ENCODE data around the gene COG8.
A peak's percentile ranks its signal among the peaks of the same experiment; 100 is the strongest.
"Not testable (repeated sequence)": the region's sequence is repeated elsewhere in the genome, so short reads cannot be mapped to it uniquely, and the experiment has no call there.

The COG8 gene

DNA sequence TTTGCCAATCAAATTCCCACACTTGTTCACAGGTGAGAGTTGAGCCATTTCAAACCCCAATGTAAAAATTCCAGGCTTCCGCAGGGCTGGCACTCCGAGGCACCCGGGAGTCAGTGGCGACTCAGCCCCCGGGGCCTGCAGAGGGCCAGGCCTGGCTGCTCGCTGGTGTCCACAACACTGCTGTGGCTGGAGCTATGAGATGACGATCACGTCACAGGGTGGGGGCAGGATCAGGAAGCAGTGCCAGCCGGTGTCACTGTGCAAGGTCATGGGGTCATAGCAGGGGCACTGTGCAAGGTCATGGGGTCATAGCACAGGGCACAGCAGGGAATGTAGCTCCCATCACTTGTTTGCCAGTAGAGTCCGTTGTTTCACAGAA, 20.5 kb downstream of the COG8 start:
- DNase-seq (ENCODE audit: low read depth): no peak

DNA sequence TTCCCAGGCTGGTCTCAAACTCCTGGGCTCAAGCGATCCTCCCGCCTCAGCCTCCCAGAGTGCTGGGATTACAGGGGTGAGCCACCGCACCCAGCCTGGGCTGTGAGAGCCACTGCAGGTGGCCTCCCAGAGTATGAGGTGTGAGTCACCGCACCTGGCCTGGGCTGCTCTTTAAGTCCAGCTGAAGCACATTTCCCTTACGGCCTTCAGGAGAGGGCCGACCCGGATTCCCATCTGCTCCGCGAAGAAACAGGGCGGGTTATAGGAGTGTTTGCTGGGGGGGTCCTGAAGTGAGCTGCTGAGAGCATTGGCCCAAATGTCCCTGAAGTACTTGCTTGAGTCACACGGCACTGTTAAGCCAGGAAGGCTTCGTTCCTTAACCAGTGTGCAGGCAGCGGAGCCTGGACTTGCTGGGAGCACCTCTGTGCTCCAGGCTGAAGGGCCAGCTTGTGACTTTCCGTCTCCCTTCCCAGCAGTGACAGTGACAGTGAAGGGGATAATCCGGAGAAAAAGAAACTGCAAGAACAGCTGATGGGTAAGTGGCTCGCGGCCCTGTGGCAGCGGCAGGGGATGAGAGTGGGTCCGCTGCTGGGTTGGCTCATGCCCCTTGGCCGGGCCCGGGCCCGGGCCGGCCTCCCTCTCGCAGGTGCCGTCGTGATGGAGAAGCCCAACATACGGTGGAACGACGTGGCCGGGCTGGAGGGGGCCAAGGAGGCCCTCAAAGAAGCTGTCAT, 21.0 kb downstream of the COG8 start:
- DNase-seq (ENCODE audit: low read depth): no peak

DNA sequence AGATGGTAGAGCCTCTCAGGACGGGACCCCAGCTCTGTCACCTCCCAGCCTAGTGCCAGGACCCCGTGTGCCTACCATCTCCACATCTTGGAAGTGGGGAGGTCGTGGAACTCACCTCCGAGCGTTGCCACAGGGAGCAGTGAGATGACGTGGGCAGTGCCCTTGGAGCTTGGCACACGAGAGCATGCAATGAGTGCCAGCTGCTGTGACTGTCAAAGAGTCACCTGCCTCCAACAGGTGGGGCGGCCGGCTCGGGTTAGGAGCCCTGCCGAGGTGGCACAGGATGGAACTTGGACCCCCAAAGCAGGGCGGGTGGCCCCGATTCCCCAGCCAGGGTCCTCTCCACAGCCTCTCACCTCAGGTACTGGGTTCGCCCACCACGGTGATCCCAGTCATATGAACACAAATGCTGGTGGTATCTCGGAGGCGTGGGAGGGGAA, 22.7 kb downstream of the COG8 start:
- no peak for DNase-seq (ENCODE audit: low read depth)

GRCh38 chr16:69315486-69316311, 23.7 kb downstream of the COG8 start:
- no peak for DNase-seq (ENCODE audit: low read depth)

DNA sequence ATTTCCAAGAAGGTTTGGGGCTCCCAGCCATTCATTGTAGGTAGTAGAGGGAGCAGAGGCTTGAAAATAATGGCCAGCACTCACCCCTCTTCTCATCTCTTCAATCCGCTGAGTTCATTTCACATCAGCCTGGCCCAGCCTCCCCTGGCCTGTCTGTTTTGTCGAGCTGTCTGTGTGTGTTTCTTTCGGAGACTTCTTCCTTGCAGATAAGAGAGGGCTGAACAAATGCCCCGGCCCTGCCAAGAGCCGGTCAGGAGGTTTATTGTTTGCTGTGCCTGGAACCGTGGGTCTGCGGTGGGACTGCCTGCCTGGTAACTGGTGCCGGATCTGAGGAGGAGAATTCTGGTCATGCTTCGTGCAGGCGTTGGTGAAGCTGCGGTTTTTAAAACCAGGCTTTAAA, 24.8 kb downstream of the COG8 start:
- no peak for DNase-seq (ENCODE audit: low read depth)

GRCh38 chr16:69313469-69313868, 25.9 kb downstream of the COG8 start:
- DNase-seq (ENCODE audit: low read depth): no peak

- DNase-seq (ENCODE audit: low read depth): peak; percentile 9
Measured at GRCh38 chr16:69311533-69312387, 27.6 kb downstream of the COG8 start.

GRCh38 chr16:69310653-69311532, 28.5 kb downstream of the COG8 start, which contains the start of gene VPS4A:
TSS of gene VPS4A (plus strand) at chr16:69311350. CDS start at chr16:69311512, 162 bp downstream.
- DNase-seq (ENCODE audit: low read depth): peak; percentile 94

- no peak for DNase-seq (ENCODE audit: low read depth)
Measured at GRCh38 chr16:69309316-69309715, 30.0 kb downstream of the COG8 start.

DNA sequence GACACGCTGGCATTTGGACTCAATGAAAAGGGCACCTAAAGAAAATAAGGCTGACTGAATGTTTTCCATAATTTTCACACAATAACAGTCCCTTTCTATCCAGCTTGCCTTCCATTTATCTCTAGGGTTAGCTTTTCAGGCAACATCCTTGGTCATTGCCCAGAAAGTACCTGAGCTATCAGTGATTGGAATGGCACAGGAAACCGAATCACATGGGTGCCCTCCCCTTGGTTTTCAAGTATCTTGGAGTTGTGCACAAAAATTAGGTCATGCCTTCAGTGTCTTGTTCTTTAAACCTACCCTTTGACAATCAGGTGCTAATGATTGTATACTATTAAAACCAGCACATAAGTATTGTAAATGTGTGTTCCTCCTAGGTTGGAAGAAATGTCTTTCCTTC, 31.5 kb downstream of the COG8 start:
- no peak for DNase-seq (ENCODE audit: low read depth)

- DNase-seq (ENCODE audit: low read depth): no peak
Measured at GRCh38 chr16:69307091-69307490, 32.3 kb downstream of the COG8 start.

DNA sequence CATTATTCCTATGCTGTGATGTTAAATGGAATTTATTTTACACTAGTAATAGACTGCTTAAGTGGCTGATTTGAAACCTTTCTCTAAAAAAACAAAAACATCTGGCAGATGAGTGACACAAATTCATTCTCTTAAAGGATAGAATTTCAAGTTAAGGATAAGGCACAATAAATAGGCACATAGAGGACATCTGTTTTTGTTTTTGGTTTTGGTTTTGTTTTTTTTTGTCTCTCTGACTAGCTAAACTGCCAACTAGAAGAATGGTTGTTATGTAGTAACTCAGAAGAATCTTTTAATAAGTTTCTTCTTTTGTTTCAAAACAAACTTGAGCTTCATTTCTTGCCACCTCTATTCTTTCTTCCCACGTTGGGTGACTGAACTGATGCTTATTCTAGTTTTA, 33.3 kb downstream of the COG8 start:
- no peak for DNase-seq (ENCODE audit: low read depth)

DNA sequence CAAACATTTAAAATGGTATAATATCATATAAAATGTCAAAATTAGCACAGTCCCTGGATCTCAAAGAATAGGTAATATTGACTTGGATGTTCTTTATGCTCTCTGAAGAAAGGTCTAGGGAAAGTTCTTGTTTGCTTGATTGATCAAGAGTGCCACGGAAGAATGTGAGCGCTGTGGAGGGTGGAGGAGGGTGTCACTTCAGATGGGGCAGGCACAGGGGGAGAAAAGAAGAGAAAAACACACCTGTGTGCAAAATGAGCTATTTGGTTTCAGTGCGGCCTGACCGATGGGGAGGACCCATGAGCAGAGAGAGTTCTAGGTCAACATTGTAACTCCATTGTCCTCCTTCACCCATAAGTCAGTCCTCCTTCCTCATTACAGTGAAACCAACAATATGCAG, 37.1 kb downstream of the COG8 start:
- DNase-seq (ENCODE audit: low read depth): no peak

DNA sequence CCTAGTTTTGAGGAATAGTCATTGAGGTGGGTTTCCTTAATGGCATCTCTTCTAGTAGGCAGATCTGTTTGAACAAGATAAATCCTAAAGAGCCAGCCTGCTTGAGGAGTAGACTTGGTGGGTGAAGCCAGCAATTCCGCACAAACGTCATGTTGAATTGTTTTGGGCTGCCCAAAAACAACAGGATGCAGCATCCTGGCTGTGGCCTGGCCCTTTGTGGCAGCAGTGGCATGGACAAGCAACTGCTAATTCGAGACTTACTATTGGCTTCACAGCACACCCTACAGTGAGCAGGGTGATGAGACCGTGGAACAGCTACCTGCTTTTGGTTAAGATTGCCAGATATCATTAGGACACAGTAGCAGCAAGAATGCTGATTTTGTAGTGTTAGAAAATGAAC, 37.5 kb downstream of the COG8 start:
- DNase-seq (ENCODE audit: low read depth): no peak

- DNase-seq (ENCODE audit: low read depth): no peak
Measured at GRCh38 chr16:69301187-69301586, 38.2 kb downstream of the COG8 start.

GRCh38 chr16:69298261-69298660, 41.1 kb downstream of the COG8 start:
- DNase-seq (ENCODE audit: low read depth): no peak

DNA sequence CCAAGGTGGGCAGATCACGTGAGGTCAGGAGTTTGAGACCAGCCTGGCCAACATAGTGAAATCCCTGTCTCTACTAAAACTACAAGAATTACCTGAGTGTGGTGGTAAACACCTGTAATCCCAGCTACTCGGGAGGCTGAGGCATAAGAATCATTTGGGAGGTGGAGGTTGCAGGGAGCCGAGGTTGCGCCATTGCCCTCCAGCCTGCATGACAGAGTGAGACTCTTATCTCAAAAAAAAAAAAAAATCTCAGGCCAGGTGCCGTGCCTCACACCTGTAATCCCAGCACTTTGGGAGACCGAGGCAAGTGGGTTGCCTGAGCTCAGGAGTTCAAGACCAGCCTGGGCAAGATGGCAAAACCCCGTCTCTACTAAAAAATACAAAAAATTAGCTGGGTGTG, 42.6 kb downstream of the COG8 start:
- DNase-seq (ENCODE audit: low read depth): not testable (repeated sequence)

DNA sequence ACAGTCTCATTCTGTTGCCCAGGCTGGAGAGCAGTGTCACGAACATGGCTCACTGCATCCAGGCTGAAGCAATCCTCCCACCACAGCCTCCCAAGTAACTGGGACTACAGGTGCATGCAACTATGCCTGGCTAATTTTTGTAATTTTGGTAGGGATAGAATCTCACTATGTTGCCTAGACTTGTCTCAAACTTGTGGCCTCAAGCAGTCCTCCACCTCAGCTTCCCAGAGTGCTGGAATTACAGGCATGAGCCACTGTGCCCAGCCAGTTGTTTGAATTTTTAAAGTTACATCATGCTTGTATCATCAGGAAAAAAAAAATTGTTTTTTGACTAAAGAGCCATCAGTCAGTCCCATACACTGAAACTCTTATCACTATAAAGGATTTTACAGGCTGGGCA, 45.3 kb downstream of the COG8 start:
- no peak for DNase-seq (ENCODE audit: low read depth)

GRCh38 chr16:69293401-69293800, 46.0 kb downstream of the COG8 start:
- DNase-seq (ENCODE audit: low read depth): no peak

- DNase-seq (ENCODE audit: low read depth): not testable (repeated sequence)
Measured at GRCh38 chr16:69291657-69292056, 47.7 kb downstream of the COG8 start.

Data from T follicular helper cell (primary cell).